Neural progenitor cell (in vitro differentiated cells): ENCODE measurements around the gene ARNT2. TPM values are rescaled to one million over a fixed set of nuclear protein-coding genes. Genes with fewer than 3 reads are reported as not detected.

ENCODE experiments used
- DNase-seq: peaks from one replicate; pipeline ENCODE4 v3.0.0-alpha.2; 2016; ENCODE audit warnings: low spot score
- H2AFZ ChIP-seq: fragments of 200-600 bp; sonication (generic); replicated peaks from 2 replicates; pipeline ENCODE4 v1.6.1; 2016; ENCODE audit warnings: antibody characterized with exemption
- H3F3A ChIP-seq: fragments of 200-600 bp; sonication (generic); 2 replicates; pipeline ENCODE4 v1.6.1; 2016; ENCODE audit warnings: antibody characterized with exemption, low read depth
- H3K27ac ChIP-seq: fragments of 200-600 bp; sonication (generic); 2 replicates; pipeline ENCODE4 v1.5.1; 2016; ENCODE audit warnings: mild to moderate bottlenecking
- H3K27me3 ChIP-seq: fragments of 200-600 bp; sonication (generic); 2 replicates; pipeline ENCODE4 v1.6.1; 2016; ENCODE audit warnings: mild to moderate bottlenecking, moderate library complexity
- H3K36me3 ChIP-seq: fragments of 200-600 bp; sonication (generic); 2 replicates; pipeline ENCODE4 v1.5.1; 2016
- H3K4me1 ChIP-seq: fragments of 200-600 bp; sonication (generic); 2 replicates; pipeline ENCODE4 v1.6.1; 2016; ENCODE audit warnings: mixed run types
- H3K4me2 ChIP-seq: fragments of 200-600 bp; sonication (generic); 2 replicates; pipeline ENCODE4 v1.6.1; 2016
- H3K4me3 ChIP-seq: fragments of 200-600 bp; sonication (generic); 2 replicates; pipeline ENCODE4 v1.5.1; 2016
- H3K79me2 ChIP-seq: fragments of 200-600 bp; sonication (generic); 2 replicates; pipeline ENCODE4 v1.6.1; 2016; ENCODE audit warnings: low read depth
- H3K9ac ChIP-seq: fragments of 200-600 bp; sonication (generic); 2 replicates; pipeline ENCODE4 v1.6.1; 2016
- H3K9me3 ChIP-seq: fragments of 200-600 bp; sonication (generic); 2 replicates; pipeline ENCODE4 v1.5.1; 2016; ENCODE audit warnings: low read depth
- H4K20me1 ChIP-seq: fragments of 200-600 bp; sonication (generic); 2 replicates; pipeline ENCODE4 v1.6.1; 2016; ENCODE audit warnings: low read depth
- H3K27ac Mint-ChIP-seq: 3 replicates; pipeline ENCODE4 v1.8.0; 2021; ENCODE audit warnings: mixed read lengths
- H3K27me3 Mint-ChIP-seq: 2 replicates; pipeline ENCODE4 v1.8.0; 2022; ENCODE audit warnings: low read depth, mild to moderate bottlenecking, inconsistent platforms, moderate library complexity, mixed read lengths; ENCODE audit not compliant: insufficient read depth
- H3K36me3 Mint-ChIP-seq: 3 replicates; pipeline ENCODE4 v1.8.0; 2021; ENCODE audit warnings: mixed read lengths
- H3K4me1 Mint-ChIP-seq: 3 replicates; pipeline ENCODE4 v1.8.0; 2021; ENCODE audit warnings: mixed read lengths
- H3K4me3 Mint-ChIP-seq: 3 replicates; pipeline ENCODE4 v1.8.0; 2021; ENCODE audit warnings: mild to moderate bottlenecking, moderate library complexity, mixed read lengths
- H3K9me3 Mint-ChIP-seq: 3 replicates; pipeline ENCODE4 v1.8.0; 2020; ENCODE audit warnings: mixed read lengths
- EZH2 ChIP-seq: fragments of 200-600 bp; sonication (generic); IDR thresholded peaks from 2 replicates; pipeline ENCODE4 v1.6.1; 2017; ENCODE audit warnings: antibody characterized with exemption, mild to moderate bottlenecking, moderate library complexity
- EZH2phosphoT487 ChIP-seq: fragments of 200-600 bp; sonication (generic); IDR thresholded peaks from 2 replicates; pipeline ENCODE4 v1.6.1; 2017; ENCODE audit warnings: antibody characterized with exemption
- total RNA-seq: library from RNA; depleted of rRNA; stranded (reverse); fragments of >200 nt; gene quantifications from 2 replicates; pipeline ENCODE4 v1.2.3, GENCODE V29; 2015; ENCODE audit warnings: low replicate concordance
- TF ChIP-seq, protein P1 (sequence below): fragments of 200-600 bp; sonication (generic); IDR thresholded peaks from 2 replicates; pipeline ENCODE4 v1.5.1; 2017; ENCODE audit warnings: antibody characterized with exemption, mild to moderate bottlenecking

ARNT2 gene
- total RNA-seq, 1 donor from 2014 or later, result 15.7 TPM

DNA sequence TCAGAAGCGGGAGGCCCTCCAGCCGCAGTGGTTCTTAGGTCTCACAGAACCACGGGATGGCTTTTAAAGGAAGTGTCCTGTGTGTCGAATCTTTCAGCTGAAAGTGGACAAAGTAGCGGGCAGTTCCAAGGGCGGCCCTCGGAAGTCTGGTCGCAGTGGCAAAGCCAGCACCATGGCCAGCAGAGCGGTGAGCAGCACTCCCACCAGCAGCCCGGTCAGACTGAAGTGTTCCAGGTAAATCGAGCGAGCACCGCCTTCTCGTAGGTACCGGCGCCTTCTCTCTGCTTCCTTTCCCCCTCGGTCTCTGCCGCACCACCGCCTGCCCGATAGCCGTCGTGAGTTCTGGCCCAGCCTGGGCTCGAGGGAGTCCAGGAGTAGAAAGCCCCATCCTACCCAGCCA, 187.3 kb downstream of the ARNT2 start:
- no peak for DNase-seq
- Histone ChIP-seq H3F3A (no peaks in the 10 kb centered on the region), H3K4me3 (no peak overlapping the region), H4K20me1 (no peaks in the 10 kb centered on the region), H3K79me2 (no peaks in the 10 kb centered on the region), H3K4me1 (no peaks in the 10 kb centered on the region), H3K27me3 (no peaks in the 10 kb centered on the region), H3K27ac (no peak overlapping the region), H2AFZ (no peak overlapping the region), H3K9ac (no peak overlapping the region), H3K9me3 (no peaks in the 10 kb centered on the region), H3K36me3 (no peaks in the 10 kb centered on the region), H3K4me2 (no peak overlapping the region)
- H3K9me3 Mint-ChIP-seq, result no peaks in the 10 kb centered on the region
- no peak overlapping the region for H3K27ac Mint-ChIP-seq
- no peaks in the 10 kb centered on the region for H3K4me1 Mint-ChIP-seq
- peaks cover 29% of the 10 kb centered on the region for H3K36me3 Mint-ChIP-seq
- H3K4me3 Mint-ChIP-seq, result no peak overlapping the region
- peaks cover 2% of the 10 kb centered on the region for H3K27me3 Mint-ChIP-seq
- no peak for TF ChIP-seq EZH2phosphoT487
- TF ChIP-seq, protein P1, sequence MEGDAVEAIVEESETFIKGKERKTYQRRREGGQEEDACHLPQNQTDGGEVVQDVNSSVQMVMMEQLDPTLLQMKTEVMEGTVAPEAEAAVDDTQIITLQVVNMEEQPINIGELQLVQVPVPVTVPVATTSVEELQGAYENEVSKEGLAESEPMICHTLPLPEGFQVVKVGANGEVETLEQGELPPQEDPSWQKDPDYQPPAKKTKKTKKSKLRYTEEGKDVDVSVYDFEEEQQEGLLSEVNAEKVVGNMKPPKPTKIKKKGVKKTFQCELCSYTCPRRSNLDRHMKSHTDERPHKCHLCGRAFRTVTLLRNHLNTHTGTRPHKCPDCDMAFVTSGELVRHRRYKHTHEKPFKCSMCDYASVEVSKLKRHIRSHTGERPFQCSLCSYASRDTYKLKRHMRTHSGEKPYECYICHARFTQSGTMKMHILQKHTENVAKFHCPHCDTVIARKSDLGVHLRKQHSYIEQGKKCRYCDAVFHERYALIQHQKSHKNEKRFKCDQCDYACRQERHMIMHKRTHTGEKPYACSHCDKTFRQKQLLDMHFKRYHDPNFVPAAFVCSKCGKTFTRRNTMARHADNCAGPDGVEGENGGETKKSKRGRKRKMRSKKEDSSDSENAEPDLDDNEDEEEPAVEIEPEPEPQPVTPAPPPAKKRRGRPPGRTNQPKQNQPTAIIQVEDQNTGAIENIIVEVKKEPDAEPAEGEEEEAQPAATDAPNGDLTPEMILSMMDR, result no peak
- TF ChIP-seq EZH2, result no peak

DNA sequence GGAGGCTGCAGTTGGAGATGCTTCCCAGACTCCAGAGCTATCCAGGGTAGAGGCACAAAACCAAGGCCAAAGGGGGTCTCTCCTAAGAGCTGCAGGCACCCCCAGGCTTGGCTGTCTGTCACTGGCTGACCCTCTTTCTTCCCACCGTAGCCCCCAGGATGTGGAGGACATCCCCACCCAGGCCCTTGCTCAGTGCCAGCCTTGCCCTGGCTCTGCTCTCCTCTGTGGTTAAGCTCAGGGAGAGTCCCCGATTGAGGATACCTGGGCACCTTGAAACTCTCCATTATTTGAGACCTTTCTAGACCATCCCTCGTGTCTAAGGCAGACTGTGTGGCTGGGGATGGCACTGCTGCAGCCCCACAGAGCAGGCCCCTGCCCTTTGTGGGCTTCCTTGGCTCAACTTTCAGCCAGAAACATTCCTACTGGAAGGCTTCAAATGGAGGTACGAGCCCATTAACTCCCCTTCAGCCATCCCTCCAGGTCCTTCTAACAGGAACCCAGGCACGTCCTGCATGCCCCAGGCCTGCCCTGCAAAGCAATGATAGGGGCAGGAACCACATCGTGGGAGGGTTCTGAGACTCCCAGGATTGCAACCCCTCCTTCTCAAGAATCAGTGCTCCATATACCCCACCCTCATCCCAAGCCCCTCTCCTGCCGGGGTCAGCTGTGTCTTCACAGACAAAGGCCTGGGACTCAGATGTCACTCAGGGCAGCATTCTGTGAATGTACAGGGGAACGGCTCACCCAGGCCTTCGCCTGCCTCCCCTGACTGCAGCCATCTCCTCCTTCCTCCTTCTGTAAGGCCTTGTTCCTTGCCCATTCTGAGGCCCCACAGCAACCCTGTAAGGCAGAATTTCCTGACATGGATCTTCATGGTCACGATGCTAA, 188.0 kb downstream of the ARNT2 start:
- no peak for TF ChIP-seq EZH2phosphoT487
- no peak for TF ChIP-seq EZH2
- TF ChIP-seq, protein P1, result no peak
- Mint-ChIP-seq H3K9me3 (no peaks in the 10 kb centered on the region), H3K27ac (no peak overlapping the region), H3K4me1 (no peaks in the 10 kb centered on the region), H3K4me3 (no peak overlapping the region), H3K27me3 (peaks cover 2% of the 10 kb centered on the region), H3K36me3 (peaks cover 28% of the 10 kb centered on the region)
- no peaks in the 10 kb centered on the region for H3K79me2 ChIP-seq
- H3K4me1 ChIP-seq, result no peaks in the 10 kb centered on the region
- no peaks in the 10 kb centered on the region for H3K9me3 ChIP-seq
- no peaks in the 10 kb centered on the region for H4K20me1 ChIP-seq
- H3F3A ChIP-seq, result no peaks in the 10 kb centered on the region
- no peak overlapping the region for H3K4me3 ChIP-seq
- H2AFZ ChIP-seq, result no peak overlapping the region
- no peak for DNase-seq
- no peak overlapping the region for H3K27ac ChIP-seq
- no peaks in the 10 kb centered on the region for H3K36me3 ChIP-seq
- no peaks in the 10 kb centered on the region for H3K27me3 ChIP-seq
- no peak overlapping the region for H3K4me2 ChIP-seq
- no peak overlapping the region for H3K9ac ChIP-seq

DNA sequence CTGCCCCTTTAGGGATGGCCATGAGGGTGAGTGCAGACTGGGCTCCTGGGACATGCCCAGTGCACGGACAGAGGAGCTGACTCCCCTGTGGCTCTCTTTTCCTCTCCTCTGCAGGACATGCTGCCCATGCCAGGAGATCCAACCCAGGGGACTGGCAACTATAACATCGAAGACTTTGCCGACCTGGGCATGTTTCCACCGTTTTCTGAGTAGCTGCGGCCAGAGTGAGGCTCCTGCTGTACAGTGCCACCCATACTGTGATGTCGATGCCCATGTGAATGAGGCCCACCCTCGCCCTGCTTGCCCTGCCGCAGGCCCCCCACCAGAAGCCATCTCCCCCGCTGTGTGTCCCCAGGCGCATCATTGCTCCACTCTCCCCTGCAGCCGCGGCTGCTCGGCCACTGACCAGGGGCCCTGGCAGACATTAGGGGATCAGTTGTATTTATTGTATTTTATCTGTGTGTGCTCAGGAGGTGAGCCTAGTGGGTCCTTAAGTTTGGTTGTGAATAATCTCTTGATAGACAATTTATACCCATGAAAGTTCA, 189.4 kb downstream of the ARNT2 start:
- Mint-ChIP-seq H3K36me3 (peaks cover 18% of the 10 kb centered on the region), H3K9me3 (no peaks in the 10 kb centered on the region), H3K27me3 (no peaks in the 10 kb centered on the region), H3K4me3 (no peak overlapping the region), H3K27ac (no peak overlapping the region), H3K4me1 (no peaks in the 10 kb centered on the region)
- Histone ChIP-seq H3K27me3 (no peaks in the 10 kb centered on the region), H2AFZ (no peak overlapping the region), H3K9ac (no peak overlapping the region), H3K36me3 (no peaks in the 10 kb centered on the region), H3K4me3 (no peak overlapping the region), H3K27ac (no peak overlapping the region), H3F3A (no peaks in the 10 kb centered on the region), H3K4me1 (no peaks in the 10 kb centered on the region), H4K20me1 (no peaks in the 10 kb centered on the region), H3K4me2 (no peak overlapping the region), H3K79me2 (no peaks in the 10 kb centered on the region), H3K9me3 (no peaks in the 10 kb centered on the region)
- TF ChIP-seq, protein P1, result no peak
- no peak for TF ChIP-seq EZH2phosphoT487
- no peak for TF ChIP-seq EZH2
- DNase-seq, result no peak
